Amygdala (tissue), 56 donors: ENCODE measurements around the gene F13A1.

Experiments
- DNase-seq, 56 donors: peaks; one replicate each; lab custom pipeline; 2025; lab: John Stamatoyannopoulos, UW

F13A1 gene

GRCh38 chr6:6319952-6320811 is at the start of gene F13A1:
Gene F13A1 (minus strand): TSS chr6:6320662. CDS start chr6:6318664, 1,998 bp downstream.
- DNase-seq = peak in 1 of 56 donors; percentile 8

- no peak for DNase-seq
Observed at GRCh38 chr6:6368684-6369052, 48.2 kb upstream of the F13A1 start.

DNA sequence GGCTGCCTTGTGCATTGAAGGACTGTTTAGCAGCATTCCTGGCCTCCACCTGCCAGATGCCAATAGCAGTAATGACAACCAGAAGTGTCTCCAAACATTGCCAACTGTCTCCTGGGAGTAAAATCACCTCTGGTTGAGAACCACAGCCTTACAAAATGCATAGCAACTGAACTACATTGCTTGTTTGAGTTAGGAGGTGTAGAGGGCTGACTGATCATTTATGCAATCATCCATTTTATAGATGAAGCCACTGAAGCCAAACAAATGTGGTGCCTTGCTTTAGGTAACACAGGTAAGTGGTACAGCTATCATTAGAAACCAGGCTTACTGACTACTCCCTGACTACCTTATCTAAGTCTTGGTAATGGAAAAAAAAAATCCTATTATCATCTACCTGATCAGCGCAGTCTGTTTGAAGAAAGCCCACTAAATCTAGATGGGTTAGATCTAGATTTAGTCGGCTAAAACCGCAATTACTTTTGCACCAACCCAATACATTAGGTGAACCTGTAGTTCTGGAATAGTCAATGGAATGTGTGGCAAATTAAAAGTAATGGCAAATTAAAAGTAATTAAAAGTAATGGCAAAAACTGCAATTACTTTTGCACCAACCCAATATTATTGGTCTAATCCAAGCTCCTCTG is 47.7 kb upstream of the F13A1 start:
- no peak for DNase-seq

DNA sequence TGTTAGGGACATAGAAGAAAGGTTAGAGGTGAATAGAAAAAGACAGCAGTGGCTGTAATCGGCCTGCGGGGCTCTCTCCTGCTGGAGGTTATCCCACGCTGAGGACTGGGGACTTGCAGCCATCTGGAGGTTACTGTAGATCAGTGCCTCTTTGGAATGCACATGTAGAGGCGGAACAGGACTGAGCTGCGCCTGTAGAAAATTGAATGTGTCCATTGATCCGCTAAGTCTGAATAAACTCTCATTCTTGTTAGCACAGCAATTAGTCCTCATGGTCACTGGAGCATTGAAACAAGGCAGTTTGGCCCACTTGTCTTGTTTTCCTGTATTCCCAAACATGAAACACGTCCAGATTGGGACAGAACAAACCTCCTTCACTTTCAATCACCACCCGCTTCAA is 46.3 kb upstream of the F13A1 start:
- peak in 9 of 56 donors; percentile 8 to 44 (median 31) for DNase-seq

- no peak for DNase-seq
Observed at GRCh38 chr6:6365242-6365641, 44.8 kb upstream of the F13A1 start.

DNA sequence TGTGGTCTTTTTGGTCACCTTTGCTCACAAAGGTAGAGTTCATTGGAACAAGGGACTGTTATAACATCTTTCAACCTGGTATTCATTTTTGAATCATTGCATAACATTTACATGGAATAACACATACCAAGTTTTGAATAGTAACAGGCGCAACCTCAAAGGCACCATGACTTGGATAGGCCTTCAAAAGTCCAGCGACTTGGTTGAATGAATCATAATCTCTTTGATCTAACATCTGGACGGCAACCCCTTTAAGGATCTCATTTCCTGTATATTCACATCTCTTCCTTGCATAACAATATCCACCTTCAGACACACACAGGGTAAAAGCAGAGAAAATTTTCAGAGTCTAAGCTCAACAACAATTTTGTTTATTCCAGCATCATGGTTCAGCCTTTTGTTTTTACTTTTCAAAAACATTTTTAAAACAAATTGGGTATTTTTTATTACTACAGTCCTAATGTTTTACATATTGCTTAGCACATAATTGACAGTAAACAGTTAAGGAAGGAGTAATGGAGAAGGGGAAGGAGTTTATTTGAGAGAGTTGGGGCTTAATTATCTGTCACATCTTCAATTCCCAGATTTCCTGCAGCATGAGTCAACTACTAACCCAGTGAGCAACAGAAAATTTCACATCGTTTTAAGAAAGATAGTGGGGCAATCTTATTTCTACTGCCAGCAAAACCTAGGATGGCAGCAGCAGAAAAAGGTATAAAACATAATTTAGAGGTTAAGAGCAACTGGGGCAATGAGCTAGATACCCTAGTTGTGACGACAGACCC is 41.8 kb upstream of the F13A1 start:
- no peak for DNase-seq

GRCh38 chr6:6357530-6357929 is 37.1 kb upstream of the F13A1 start:
- no peak for DNase-seq

DNA sequence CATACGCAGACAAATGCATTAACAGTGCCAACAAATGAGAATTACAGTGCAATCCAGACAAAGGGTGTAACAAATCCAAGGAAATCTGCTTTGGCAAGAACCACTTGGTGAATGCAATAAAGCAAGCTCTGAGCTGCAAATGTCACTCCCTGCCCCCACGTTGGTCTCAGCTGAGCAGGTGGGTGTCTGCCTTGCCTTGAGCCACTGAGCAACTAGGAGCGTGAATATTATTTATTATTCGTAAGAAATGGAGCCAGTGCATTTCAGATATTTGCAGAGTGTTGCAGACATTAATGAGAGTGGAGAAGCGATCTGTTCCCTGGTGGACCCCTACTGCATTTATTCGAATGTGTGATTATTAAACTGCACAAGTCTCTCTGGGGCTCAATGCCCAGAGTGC is 36.6 kb upstream of the F13A1 start:
- no peak for DNase-seq

GRCh38 chr6:6352772-6353171 is 32.3 kb upstream of the F13A1 start:
- no peak for DNase-seq

DNA sequence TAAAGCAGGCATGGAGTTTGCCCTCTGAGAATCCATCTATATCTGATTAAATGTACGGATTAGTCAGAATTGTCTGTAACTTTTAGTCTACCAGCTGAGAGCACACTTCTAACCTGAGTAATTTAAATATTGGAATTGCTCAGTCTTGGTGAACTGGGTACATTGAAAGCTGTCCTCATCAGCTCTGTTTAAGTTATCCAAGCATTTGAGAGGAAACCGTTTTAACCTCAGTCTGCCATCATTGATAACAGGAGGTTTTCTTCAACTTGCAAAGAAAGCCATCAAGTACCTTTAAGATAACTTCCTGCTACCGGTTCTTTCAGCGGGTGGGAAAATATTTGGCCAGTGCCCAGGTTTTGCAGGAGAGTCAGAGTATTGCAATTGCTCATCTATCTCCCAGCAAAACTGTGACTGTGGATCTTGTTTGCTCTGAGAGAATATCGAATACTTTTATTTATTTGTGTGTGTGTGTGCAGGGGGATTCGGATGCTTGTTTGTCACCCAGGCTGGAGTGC is 31.1 kb upstream of the F13A1 start:
- DNase-seq = no peak

DNA sequence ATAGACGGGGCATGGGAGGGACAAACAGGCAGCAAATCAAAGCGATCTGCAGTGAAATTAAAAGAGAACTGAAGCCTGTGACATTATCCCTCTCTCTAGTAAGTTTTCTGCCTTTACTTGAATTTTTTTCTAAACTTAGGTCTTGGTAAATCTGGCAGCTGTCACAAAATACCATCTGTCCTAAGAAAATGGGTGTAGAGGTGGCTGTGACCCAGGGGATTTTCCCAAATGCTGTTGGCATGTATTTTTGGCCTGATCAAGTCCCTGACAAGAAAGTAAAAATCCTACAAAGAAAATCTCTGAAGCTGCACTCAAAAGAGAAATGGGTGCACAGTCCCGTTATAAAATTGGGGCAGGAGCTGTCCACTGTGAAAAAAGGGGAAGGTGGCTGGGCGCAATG is 30.2 kb upstream of the F13A1 start:
- no peak for DNase-seq

DNA sequence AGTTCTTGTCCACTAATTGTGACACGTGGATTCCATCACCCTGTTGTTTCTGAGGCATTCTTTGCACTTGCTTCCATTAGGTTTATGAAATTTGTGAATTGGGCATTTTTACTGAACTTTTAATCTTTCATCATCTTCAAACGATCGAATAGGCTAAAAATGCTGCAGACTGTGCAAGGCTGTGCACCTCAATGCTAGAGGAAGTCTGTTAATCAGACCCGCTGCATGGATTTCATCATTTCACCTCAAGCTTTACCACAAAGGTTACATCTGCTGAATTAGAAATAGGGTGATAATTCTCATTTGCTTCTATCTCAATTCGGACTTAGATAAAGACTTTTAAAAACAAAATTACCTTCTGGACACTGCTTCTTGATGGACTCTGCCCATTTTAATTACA is 27.8 kb upstream of the F13A1 start:
- no peak for DNase-seq

DNA sequence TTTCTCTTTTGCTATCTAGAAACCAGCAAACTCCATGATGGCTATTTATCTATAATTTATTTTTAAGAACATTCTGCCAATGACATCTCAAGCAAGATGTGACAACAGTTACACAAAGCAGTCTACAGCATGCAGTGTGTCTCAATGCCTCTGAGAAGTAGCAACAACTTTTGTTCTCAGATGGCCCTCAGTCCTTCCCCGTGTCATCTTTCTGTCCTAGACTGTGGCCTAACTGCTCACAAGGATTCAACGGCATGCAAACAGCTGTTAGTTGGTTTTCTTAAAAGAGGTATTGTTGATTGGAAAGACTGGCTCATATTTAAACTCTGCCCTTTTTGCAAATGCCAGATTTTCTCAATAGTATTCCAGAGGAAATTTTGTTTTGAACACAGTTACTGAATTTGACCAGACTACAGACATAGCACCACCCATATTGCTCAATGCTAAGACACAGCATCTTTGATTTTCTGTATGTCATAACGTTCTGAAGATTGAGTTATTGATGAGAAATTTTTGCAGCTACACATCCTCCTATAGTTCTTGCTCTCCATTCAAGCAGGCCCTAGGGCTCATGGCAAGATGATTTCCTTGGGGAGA is 26.1 kb upstream of the F13A1 start:
- DNase-seq = no peak

GRCh38 chr6:6333501-6333900 is 13.0 kb upstream of the F13A1 start:
- DNase-seq = peak in 6 of 56 donors; percentile 5 to 32 (median 28)

DNA sequence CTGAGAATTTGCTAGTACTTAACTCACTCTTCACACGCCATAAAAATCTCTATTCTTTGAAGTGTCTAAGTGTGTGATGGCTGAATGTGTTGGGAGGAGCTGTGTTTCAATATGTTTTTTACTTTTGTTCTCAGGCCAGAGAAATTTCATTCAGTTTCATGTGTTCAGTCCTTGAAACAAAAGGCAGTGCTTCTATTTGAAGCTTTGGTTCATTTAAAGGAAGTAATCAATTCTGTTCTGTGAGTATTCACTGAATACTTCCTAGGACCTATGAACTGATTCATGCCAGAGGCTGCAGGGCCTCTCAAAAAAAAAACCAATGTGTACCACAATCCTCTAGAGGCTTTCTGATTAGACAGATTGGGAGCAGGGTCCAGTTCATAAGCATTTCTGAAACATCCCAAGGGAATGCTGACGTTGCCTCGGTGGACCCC is 12.4 kb upstream of the F13A1 start:
- DNase-seq = no peak

GRCh38 chr6:6331946-6332601 is 11.6 kb upstream of the F13A1 start:
- no peak for DNase-seq

DNA sequence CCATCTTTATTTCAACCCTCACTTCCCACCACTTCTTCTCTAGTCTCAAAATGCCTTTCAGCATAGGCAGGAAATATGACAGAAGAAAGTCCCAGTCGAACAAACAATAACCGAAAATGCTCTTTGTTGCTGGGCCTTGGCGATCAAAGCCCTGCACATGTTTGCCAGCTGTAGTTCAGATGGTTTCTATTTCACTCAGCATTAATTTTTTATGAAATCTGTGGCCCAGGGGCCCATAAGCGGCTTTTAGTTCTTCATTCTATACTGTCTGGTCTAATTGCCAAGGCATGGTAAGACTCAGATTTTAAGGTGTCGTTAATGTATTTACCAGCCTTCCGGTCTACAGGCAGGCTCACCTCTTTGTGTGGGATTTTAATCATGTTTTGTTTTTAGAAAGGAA is 10.9 kb upstream of the F13A1 start:
- no peak for DNase-seq

DNA sequence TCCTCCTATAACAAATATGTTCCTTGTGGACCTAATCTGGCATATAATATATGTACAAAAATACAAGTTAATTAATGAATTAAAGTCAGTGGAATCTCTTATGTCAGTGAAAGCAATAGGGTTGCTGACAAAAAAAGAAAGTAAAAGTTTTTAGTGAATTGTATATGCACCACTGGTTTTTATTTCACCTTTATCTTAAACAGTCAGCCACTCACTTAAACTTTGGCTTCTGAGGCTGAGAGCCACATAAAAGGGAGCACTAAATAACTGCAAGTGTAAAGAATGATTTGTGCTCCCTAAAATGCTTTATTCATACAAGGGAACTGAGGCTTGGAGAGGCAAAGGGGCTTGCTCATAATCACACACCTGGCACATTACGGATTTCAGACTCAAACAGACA is 9.9 kb upstream of the F13A1 start:
- DNase-seq = no peak

- DNase-seq = no peak
Observed at GRCh38 chr6:6328451-6328850, 8.0 kb upstream of the F13A1 start.

- DNase-seq = no peak
Observed at GRCh38 chr6:6323352-6323751, 2.9 kb upstream of the F13A1 start.
